Right lung (tissue), 5 donors: Measurements from ENCODE around the gene NRAP. TPM values are rescaled to one million over a fixed set of nuclear protein-coding genes. Genes with fewer than 3 reads are reported as not detected.

Experiments used
- DNase-seq, 2 donors: peaks; one replicate each; pipeline ENCODE4 v3.0.0-alpha.2; 2013
- polyA plus RNA-seq, 5 donors: library from polyadenylated mRNA; unstranded; fragments of 120-200 nt; gene quantifications; one replicate each; pipeline versions ENCODE4 v1.2.1 to v1.2.3, GENCODE V29; 2013; ENCODE audit warnings: inconsistent platforms in 1 of 5, low replicate concordance in 1 of 5; ENCODE audit not compliant: insufficient read length in 5 of 5, insufficient read depth in 1 of 5

The NRAP gene
- polyA plus RNA-seq, 5 donors, result 0.03 to 0.29 (median 0.03) TPM; not detected in 1

- DNase-seq, result no peak
Measured at GRCh38 chr10:113610631-113611601, 52.9 kb downstream of the NRAP start.

- DNase-seq, result no peak
Measured at GRCh38 chr10:113609704-113610108, 54.1 kb downstream of the NRAP start.

- no peak for DNase-seq
Measured at GRCh38 chr10:113605268-113605978, 58.4 kb downstream of the NRAP start.

- no peak for DNase-seq
Measured at GRCh38 chr10:113604572-113604971, 59.3 kb downstream of the NRAP start.

- no peak for DNase-seq
Measured at GRCh38 chr10:113603057-113603777, 60.6 kb downstream of the NRAP start.

- no peak for DNase-seq
Measured at GRCh38 chr10:113600569-113600968, 63.3 kb downstream of the NRAP start.

- no peak for DNase-seq
Measured at GRCh38 chr10:113594652-113595051, 69.2 kb downstream of the NRAP start.

- DNase-seq, result no peak
Measured at GRCh38 chr10:113592380-113592779, 71.5 kb downstream of the NRAP start.

GRCh38 chr10:113590581-113590980 is 73.3 kb downstream of the NRAP start:
- DNase-seq, result no peak

GRCh38 chr10:113589201-113589770 is 74.6 kb downstream of the NRAP start:
- DNase-seq, result no peak

GRCh38 chr10:113585949-113586348 is 77.9 kb downstream of the NRAP start:
- DNase-seq, result no peak

- no peak for DNase-seq
Measured at GRCh38 chr10:113583571-113583970, 80.3 kb downstream of the NRAP start.

GRCh38 chr10:113581092-113581491 is 82.7 kb downstream of the NRAP start:
- DNase-seq, result no peak

GRCh38 chr10:113578773-113579172 is 85.1 kb downstream of the NRAP start:
- no peak for DNase-seq

GRCh38 chr10:113576852-113577251 is 87.0 kb downstream of the NRAP start:
- DNase-seq, result peak in 1 of 2 donors; percentile 33

- DNase-seq, result no peak
Measured at GRCh38 chr10:113573368-113573767, 90.5 kb downstream of the NRAP start.

GRCh38 chr10:113572520-113573290 is 91.1 kb downstream of the NRAP start:
- DNase-seq, result no peak

- DNase-seq, result no peak
Measured at GRCh38 chr10:113569576-113569975, 94.3 kb downstream of the NRAP start.

GRCh38 chr10:113566888-113567287 is 97.0 kb downstream of the NRAP start:
- no peak for DNase-seq

- no peak for DNase-seq
Measured at GRCh38 chr10:113565364-113565763, 98.5 kb downstream of the NRAP start.
